Upper lobe of right lung (tissue), 1 donor: ENCODE data around the gene MAGOHB. TPM values are rescaled to one million over a fixed set of nuclear protein-coding genes. Genes with fewer than 3 reads are reported as not detected.
"Not testable (repeated sequence)": the region's sequence is repeated elsewhere in the genome, so short reads cannot be mapped to it uniquely, and the experiment has no call there.

Experiments used
- ATAC-seq: fragments of 200-7000 bp; cut with Tn5 transposase; one replicate; pipeline ENCODE4 v1.9.1; 2020; ENCODE audit warnings: mild to moderate bottlenecking, moderate library complexity
- DNase-seq: peaks from one replicate; pipeline ENCODE4 v3.0.0-alpha.2; 2020
- H3K27ac ChIP-seq: fragments of 200-600 bp; one replicate; pipeline ENCODE4 v1.8.0; 2022
- H3K27me3 ChIP-seq: fragments of 200-600 bp; one replicate; pipeline ENCODE4 v1.8.0; 2022; ENCODE audit warnings: mild to moderate bottlenecking
- H3K36me3 ChIP-seq: fragments of 200-600 bp; one replicate; pipeline ENCODE4 v1.8.0; 2022
- H3K4me1 ChIP-seq: fragments of 200-600 bp; one replicate; pipeline ENCODE4 v1.8.0; 2022
- H3K4me3 ChIP-seq: fragments of 200-600 bp; one replicate; pipeline ENCODE4 v1.8.0; 2022; ENCODE audit warnings: mild to moderate bottlenecking
- H3K9me3 ChIP-seq: fragments of 200-600 bp; one replicate; pipeline ENCODE4 v1.8.0; 2022
- CTCF ChIP-seq: fragments of 200-600 bp; IDR thresholded peaks from one replicate; pipeline ENCODE4 v1.8.0; 2022; ENCODE audit warnings: antibody characterized with exemption
- intact Hi-C: fragments of 100-400 bp; cut with DNase I; formaldehyde crosslinking; loops from one replicate; pipeline ENCODE4 v1.11.0; 2022
- long read RNA-seq: library from polyadenylated mRNA; unstranded; transcript quantifications from one replicate; pipeline ENCODE4 v2.0.0, GENCODE V29; 2021
- total RNA-seq: library from RNA; stranded (reverse); fragmentation: NEBNext Ultra II Directional; extraction: Animal tissue kit (Norgen Biotek cat#: 25700); gene quantifications from one replicate; pipeline ENCODE4 v1.2.1, GENCODE V29; 2021
- donor health status: DM: no; HTN: yes; CAD: no; lungs with severe emphysema.

The MAGOHB gene
- total RNA-seq, result 21.3 TPM
- long read RNA-seq, transcript MAGOHB-201 (5 exons, 2,623 nt), result major isoform, 7 of 13 reads
- long read RNA-seq, partial matches to known transcripts, result 1 of 13 reads
- long read RNA-seq, other reads (novel, unspliced or antisense), result 3 of 13 reads

GRCh38 chr12:10613349-10614055, at the start of gene MAGOHB:
Gene MAGOHB (minus strand): TSS chr12:10613609. CDS start chr12:10613532, 77 bp downstream.
- Histone ChIP-seq H3K27me3 (no peaks in the 10 kb centered on the region), H3K4me1 (peaks cover 18% of the 10 kb centered on the region), H3K4me3 (peak within 1 kb of the TSS; percentile 62), H3K27ac (peak within 1 kb of the TSS; percentile 83), H3K9me3 (no peaks in the 10 kb centered on the region), H3K36me3 (peaks cover 18% of the 10 kb centered on the region)
- intact Hi-C loops, result no loop called here
- no peak for TF ChIP-seq CTCF
- DNase-seq (peak; percentile 97), ATAC-seq (peak; percentile 99)

GRCh38 chr12:10661338-10661737, 47.9 kb upstream of the MAGOHB start:
- Histone ChIP-seq H3K27ac (no peak overlapping the region), H3K27me3 (no peaks in the 10 kb centered on the region), H3K4me1 (no peaks in the 10 kb centered on the region), H3K4me3 (no peak overlapping the region), H3K9me3 (no peaks in the 10 kb centered on the region), H3K36me3 (no peaks in the 10 kb centered on the region)
- no peak for DNase-seq
- no peak for TF ChIP-seq CTCF
- intact Hi-C loops, result no loop called here
- peak; percentile 21 for ATAC-seq

GRCh38 chr12:10654003-10654402, 40.6 kb upstream of the MAGOHB start:
- no peak for TF ChIP-seq CTCF
- no peaks in the 10 kb centered on the region for H3K9me3 ChIP-seq
- no peak for ATAC-seq
- H3K27ac ChIP-seq, result no peak overlapping the region
- no peak overlapping the region for H3K4me3 ChIP-seq
- H3K36me3 ChIP-seq, result no peaks in the 10 kb centered on the region
- H3K4me1 ChIP-seq, result no peaks in the 10 kb centered on the region
- no peak for DNase-seq
- intact Hi-C loops, result no loop called here
- H3K27me3 ChIP-seq, result no peaks in the 10 kb centered on the region

- Histone ChIP-seq H3K27me3 (no peaks in the 10 kb centered on the region), H3K4me3 (no peak overlapping the region), H3K4me1 (no peaks in the 10 kb centered on the region), H3K9me3 (no peaks in the 10 kb centered on the region), H3K27ac (no peak overlapping the region), H3K36me3 (no peaks in the 10 kb centered on the region)
- no peak for TF ChIP-seq CTCF
- intact Hi-C loops, result no loop called here
- ATAC-seq (no peak), DNase-seq (no peak)
These were observed 38.8 kb upstream of the MAGOHB start for GRCh38 chr12:10652192-10652591.

GRCh38 chr12:10646576-10646975, 33.2 kb upstream of the MAGOHB start:
- H3K27me3 ChIP-seq, DNase-seq, intact Hi-C loops, H3K36me3 ChIP-seq, H3K4me1 ChIP-seq, H3K4me3 ChIP-seq, H3K27ac ChIP-seq, ATAC-seq, H3K9me3 ChIP-seq: not testable (repeated sequence)

GRCh38 chr12:10645910-10646309, 32.5 kb upstream of the MAGOHB start:
- ATAC-seq (no peak), DNase-seq (no peak)
- TF ChIP-seq CTCF, result no peak
- H3K9me3 ChIP-seq, result no peaks in the 10 kb centered on the region
- intact Hi-C loops, result no loop called here
- H3K36me3 ChIP-seq, result no peaks in the 10 kb centered on the region
- H3K27me3 ChIP-seq, result no peaks in the 10 kb centered on the region
- no peak overlapping the region for H3K4me3 ChIP-seq
- H3K4me1 ChIP-seq, result no peaks in the 10 kb centered on the region
- H3K27ac ChIP-seq, result no peak overlapping the region
